Muscle of back (tissue), 11 donors: Measurements from ENCODE around the gene RBMS1. TPM values are rescaled to one million over a fixed set of nuclear protein-coding genes. Genes with fewer than 3 reads are reported as not detected.
"Not testable (repeated sequence)": the region's sequence is repeated elsewhere in the genome, so short reads cannot be mapped to it uniquely, and the experiment has no call there.

ENCODE experiments used
- DNase-seq, 3 donors: peaks; one replicate each; pipeline versions ENCODE4 v3.0.0 to v3.0.0-alpha.2; 2013
- polyA plus RNA-seq, 10 donors: library from polyadenylated mRNA; unstranded; fragments of 120-200 nt; gene quantifications; one replicate each; pipeline ENCODE4 v1.2.1, GENCODE V29; 2013; ENCODE audit not compliant: insufficient read length in 10 of 10

The RBMS1 gene
- polyA plus RNA-seq, 10 donors: 51.2 to 87.9 (median 69.7) TPM

- peak; percentile 90 to 96 (median 95) for DNase-seq
Measured at GRCh38 chr2:160387558-160388262, 105.9 kb downstream of the RBMS1 start.

DNA sequence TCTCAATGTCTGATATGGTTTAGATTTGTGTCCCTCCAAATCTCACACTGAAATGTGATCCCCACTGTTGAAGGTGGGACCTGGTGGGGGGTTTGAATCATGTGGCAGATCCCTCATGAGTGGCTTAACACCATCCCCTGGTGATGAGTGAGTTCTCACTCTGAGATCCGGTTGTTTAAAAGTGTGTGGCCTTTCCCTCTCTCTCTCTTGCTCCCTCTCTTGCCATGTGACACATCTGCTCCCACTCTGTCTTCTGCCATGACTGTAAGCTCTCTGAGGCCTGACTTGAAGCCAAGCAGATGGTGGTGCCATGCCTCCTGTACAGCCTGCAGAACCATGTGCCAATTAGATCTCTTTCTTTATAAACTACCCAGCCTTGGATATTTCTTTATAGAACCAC lies 108.8 kb downstream of the RBMS1 start:
- no peak for DNase-seq

DNA sequence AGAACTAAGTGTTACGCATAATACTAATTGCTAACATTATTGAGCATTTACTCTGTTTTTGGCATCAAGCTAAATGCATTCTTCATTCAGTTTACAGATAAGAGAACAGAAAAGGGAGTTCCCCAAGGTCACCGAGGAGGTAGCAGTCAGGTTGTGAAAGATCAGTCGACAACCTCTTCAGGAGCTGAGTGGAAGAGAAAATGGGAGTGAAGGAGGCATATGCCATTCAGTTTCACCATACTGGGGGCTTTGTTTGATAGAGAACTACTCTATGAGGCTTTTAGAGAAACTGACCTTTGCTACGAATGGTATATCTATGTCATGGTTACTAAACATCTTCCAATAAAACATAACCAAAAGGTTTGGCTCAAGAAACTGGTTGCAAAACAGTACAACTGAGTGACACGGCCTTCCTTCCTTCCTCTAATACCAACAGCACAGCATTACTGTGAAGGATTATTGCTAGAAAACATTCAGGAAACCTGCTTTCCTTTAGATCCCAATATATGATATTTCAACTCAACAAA lies 112.1 kb downstream of the RBMS1 start:
- DNase-seq: no peak

DNA sequence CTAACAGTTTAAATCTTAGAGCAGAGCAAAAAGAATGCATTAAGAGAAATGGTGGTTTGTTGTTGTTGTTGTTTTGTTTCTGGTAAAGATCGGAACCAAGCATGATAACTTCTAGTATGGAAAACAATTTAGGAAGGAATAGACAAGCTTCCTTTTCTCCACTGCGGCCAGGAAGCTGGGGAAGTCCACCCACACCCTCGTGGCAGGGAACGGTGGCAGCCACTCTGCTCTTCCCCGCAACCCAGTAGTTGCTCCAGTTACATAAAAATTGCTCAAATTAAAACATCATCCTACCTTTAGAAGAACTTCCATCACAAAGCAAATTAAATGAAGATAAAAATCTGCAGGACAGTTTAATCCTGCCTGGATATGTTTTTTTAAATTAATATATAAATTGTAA lies 113.0 kb downstream of the RBMS1 start:
- DNase-seq: no peak

DNA sequence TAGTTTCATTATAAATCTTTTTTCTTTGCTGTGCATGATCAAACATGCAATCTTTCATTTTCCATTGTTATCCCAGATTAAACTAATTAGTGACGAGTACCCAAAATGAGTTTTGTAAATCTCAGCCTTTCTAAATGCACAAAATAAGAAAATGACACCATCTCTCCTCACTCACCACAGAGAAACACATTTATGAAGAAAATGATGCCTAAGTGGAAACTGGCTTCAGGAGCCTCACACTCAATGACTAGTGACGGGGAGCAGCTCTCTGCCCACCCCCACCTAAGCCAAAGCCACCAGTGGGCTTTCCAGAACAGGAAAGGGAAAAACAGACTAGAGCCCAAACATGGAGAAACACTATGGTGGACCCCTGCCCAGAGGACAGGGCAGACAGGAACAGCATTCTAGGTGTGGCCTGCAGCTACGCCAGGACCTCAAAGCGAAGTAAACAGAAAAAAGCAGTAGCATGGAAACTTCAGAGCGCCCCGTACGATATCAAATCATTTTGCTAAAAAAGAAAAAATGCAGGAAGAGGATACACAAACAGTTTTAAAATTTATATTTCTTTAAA lies 113.5 kb downstream of the RBMS1 start:
- no peak for DNase-seq

DNA sequence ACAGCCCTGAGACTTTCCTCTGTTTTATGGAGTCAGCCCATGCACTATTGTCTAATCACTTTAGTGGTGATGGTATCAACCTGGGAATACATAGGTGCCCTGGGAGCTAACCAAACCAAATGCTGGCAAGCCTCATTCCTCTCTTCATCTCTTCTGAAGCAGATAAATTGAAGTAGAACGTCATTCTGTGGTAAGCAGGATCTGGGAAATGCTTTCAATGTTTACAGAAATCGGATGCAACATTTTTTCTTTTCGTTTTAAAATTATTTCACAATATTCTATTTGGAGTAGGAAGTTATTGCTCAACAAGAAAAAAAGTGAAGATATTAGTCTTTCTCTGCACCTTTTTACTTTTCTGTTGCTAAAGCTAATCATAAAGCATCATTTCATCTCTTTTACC lies 114.2 kb downstream of the RBMS1 start:
- no peak for DNase-seq

DNA sequence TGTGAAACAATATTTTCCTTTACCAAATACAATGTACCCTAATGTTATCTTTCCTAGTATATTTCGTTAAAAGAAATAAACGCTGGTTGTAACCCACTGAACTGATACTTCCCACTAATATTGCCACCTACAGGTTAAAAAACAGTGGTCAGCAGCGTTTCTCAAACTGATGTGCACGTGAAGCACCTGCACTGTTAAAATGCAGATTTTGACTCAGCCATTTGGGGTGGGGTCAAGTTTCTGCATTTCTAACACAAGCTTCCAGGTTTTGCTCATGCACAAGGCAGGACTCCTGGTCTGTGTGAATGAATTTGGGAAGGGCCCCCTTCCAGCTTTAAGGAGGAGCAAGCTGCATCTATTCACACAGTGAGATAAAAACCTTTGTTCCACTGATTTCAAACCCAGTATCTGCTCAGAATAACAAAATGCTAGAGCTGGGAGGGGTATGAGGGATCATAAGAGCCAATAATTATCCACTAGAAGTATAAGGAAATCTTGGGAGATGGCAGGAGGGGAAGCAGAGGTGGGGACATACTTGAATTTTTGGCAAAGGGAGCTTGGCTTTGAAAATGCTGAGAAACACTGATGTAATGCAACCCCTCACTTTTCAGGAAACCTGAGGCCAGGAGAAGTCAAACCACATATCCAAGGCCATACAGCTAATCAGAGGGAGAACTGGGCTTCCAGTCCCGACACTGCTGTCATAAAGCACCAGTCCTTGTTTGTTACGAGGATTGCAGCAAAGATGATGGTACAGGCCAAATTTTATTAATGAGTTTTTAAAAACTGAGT lies 116.2 kb downstream of the RBMS1 start:
- no peak for DNase-seq

DNA sequence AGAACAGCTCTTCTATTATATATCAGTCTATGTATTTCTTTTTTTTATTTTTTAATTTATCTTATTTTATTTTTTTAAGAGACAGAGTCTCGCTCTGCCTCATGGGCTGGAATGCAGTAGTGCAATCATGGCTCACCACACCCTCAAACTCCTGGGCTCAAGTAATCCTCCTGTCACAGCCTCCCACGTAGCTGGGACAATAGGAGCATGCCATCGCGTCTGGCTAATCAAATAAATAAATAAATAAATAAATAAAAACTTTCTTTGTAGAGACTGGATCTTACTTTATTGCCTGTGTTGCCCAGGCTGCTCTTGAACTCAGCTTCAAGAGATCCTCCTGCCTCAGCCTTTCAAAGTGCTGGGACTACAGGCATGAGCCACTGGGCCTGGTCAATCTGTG lies 117.0 kb downstream of the RBMS1 start:
- DNase-seq: no peak

DNA sequence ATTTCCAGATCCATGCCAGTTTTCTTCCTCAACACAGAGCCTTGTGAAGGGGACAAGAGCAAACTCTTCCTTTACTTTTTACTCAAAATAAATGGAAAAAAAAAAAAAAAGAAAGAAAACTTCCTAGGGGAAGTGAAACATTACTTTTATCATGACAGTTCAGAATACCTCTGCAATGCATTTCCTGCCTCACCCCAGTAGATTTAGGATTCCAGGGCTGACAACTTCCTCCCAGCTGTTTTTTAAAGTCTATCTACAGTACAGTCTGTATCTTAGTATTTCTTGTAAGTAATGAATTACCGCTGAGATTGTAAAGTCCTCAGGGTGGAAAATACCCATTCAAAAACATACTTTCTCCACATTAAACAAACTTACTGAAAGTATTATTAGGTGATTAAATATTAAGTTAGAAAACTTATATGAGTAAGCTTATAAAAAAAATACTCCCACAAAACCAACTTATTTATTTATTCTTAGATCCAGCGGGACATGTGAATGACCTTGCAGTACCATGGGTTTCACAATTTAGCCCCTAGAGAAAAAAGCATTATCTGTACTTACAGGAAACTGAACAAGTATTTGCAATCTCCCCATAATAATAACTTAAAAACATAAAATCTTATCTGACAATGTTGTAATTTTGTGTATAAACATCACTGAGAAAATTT lies 117.7 kb downstream of the RBMS1 start:
- peak in 1 of 3 donors; percentile 52 for DNase-seq

GRCh38 chr2:160375037-160375436 lies 118.6 kb downstream of the RBMS1 start:
- no peak for DNase-seq

DNA sequence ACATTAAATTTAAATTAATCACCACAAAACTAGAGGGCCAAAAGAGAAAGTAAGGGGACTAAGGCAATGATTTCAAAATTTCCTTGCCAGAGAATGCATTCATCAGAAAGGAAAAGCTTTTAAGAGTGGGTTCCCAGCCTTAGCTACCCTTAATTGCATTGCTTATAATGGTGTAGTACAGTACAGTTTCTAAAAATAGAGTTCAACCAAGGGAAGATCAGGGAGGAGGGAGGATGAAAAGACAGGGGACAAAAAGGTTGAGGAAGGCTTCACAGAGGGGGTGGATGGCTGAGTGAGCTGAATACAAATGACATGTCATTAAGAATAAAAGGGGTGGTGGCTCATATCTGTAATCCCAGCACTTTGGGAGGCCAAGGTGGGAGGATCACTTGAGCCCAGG lies 119.9 kb downstream of the RBMS1 start:
- no peak for DNase-seq

DNA sequence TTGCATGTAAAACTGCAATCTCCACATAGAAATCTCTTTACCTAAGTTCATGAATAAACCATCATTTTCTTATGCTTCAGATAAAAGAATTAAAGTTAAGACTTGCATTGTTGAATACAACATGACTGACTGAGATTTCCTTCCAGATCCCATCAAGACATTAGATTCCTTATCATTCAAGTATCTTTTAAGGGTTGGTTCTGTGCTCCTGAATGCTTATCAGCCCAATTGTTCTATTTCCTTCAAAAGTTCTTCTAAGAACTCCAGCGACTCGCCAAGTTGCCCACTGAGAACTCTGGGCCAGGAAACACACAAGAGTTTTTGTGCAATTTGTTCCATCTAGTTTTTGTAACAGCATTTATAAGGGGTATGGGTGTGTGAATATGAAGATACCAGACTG lies 120.3 kb downstream of the RBMS1 start:
- DNase-seq: no peak

- DNase-seq: peak in 1 of 3 donors; percentile 59
Measured at GRCh38 chr2:160372585-160372984, 121.0 kb downstream of the RBMS1 start.

DNA sequence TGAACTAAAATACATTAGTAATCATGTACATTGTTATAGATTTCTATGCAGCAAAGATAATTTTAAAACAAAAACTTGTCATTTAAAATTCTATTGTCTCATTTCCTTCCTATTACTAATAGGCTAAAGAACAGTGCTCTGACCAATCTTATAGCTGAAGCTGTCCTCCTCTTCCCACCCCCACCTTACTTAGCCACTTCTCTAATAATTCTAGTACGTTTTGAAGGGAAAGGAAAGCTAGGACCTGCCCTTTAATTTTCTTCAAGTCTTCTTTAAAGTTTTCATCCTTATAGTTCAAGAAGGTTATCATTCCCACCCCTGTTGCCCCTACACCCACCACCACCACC lies 121.6 kb downstream of the RBMS1 start:
- no peak for DNase-seq

- DNase-seq: peak in 1 of 3 donors; percentile 38
Measured at GRCh38 chr2:160371251-160372009, 122.2 kb downstream of the RBMS1 start.

GRCh38 chr2:160368988-160369930 lies 124.3 kb downstream of the RBMS1 start:
- DNase-seq: no peak

DNA sequence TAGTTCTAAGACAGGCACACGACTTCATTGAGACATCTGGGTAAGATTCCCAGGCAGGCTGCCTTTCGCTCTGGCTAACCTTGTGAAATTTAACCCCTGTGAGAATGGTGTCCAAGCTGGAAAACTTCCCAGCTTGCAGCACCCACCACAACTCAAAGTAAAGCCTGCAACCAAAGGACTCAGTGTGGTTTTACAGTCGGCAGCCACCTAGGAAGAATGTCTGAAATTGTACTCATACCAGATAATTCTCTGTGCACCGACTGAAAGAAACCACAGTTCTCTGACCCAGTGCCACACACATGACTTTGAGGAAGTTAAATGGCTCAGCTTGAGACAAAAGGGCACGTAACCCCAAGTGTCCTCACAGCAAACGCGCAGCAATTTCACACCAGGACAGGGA lies 125.7 kb downstream of the RBMS1 start:
- DNase-seq: peak in 2 of 3 donors; percentile 58 to 91

- not testable (repeated sequence) for DNase-seq
Measured at GRCh38 chr2:160367139-160367538, 126.5 kb downstream of the RBMS1 start.

DNA sequence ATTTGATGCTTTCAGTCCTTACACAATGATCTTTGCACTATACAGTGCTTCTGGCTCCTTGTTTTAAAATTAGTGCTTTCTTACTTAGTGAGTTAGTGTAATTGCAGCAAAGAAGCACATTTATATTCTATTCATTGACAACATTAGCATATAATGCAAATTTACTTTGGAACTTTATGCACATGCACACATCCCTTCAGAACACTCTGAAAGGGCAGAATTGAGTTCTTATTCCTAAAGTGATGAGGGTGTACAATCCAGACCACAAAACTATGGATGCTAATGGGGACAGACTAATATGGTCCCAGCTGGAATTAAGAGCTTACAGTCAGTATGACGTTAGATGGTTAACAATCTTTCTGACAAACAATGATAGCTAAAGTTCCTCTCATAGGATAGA lies 127.1 kb downstream of the RBMS1 start:
- no peak for DNase-seq

DNA sequence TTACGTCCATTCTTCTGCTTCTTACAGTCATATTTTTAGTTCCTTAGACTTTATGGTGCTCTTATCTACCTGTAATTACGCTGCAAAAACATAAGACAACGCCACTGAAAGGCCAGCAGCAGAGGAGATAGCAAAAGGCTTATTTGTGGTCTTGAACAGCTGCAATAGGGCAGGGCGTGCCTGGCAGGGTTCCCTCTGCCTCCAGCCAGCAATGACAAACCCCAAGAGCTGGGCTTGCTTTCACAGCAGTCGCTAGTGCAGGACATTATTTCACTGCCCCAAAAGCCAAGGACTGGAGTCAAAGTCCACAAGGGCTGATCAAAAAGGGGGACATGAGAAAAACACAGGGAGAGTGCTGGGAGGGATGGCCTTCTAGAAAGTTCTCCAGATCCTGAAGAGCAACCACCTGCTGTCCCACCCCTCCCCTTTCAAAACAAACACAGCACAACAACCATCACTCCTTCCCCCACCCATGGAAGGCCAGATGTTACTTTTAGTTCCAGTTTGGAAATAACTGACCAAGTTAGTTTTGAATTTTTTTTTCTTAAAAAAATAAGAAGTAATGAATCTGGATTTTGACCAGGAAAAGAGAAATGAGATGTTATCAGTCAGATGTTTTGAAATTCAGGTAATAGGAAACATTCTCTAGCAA lies 127.8 kb downstream of the RBMS1 start:
- peak; percentile 80 to 91 (median 83) for DNase-seq
